Natural killer cell (primary cell): Measurements from ENCODE around the gene GPR55. TPM values are rescaled to one million over a fixed set of nuclear protein-coding genes. Genes with fewer than 3 reads are reported as not detected.

Source experiments
- ATAC-seq, 3 donors: fragments of 150-1000 bp in 2 of 3; fragments of 200-7000 bp in 1 of 3; cut with Tn5 transposase; 1 replicate in 1 of 3; 2 replicates in 2 of 3; pipeline ENCODE4 v1.10.0; 2021; ENCODE audit warnings: mild to moderate bottlenecking in 2 of 3, moderate library complexity in 2 of 3
- DNase-seq, 2 donors: peaks; one replicate each; pipeline versions ENCODE4 v3.0.0 to v3.0.0-alpha.2; 2013 to 2021; ENCODE audit warnings: mixed read lengths in 1 of 2
- H3K27ac ChIP-seq: one replicate; pipeline ENCODE4 v1.5.1; 2013; ENCODE audit warnings: mild to moderate bottlenecking, low read length
- H3K27me3 ChIP-seq: one replicate; pipeline ENCODE4 v1.6.1; 2013; ENCODE audit warnings: low read length; ENCODE audit not compliant: control insufficient read depth, insufficient read depth
- H3K36me3 ChIP-seq: one replicate; pipeline ENCODE4 v1.6.1; 2013; ENCODE audit warnings: low read length; ENCODE audit not compliant: control insufficient read depth, insufficient read depth
- H3K4me1 ChIP-seq: one replicate; pipeline ENCODE4 v1.6.1; 2013; ENCODE audit warnings: low read length; ENCODE audit not compliant: control insufficient read depth, insufficient read depth
- H3K4me3 ChIP-seq: one replicate; pipeline ENCODE4 v1.5.1; 2013; ENCODE audit warnings: low read length
- H3K9me3 ChIP-seq: one replicate; pipeline ENCODE4 v1.6.1; 2013; ENCODE audit warnings: low read length; ENCODE audit not compliant: control insufficient read depth, insufficient read depth
- H3K27ac Mint-ChIP-seq, 2 donors: one replicate each; pipeline ENCODE4 v1.8.0; 2022; ENCODE audit warnings: mild to moderate bottlenecking in 2 of 2, mixed read lengths in 2 of 2, moderate library complexity in 1 of 2
- H3K27me3 Mint-ChIP-seq, 2 donors: one replicate each; pipeline ENCODE4 v1.8.0; 2022; ENCODE audit warnings: low read depth in 2 of 2, mixed read lengths in 2 of 2
- H3K36me3 Mint-ChIP-seq: one replicate; pipeline ENCODE4 v1.8.0; 2022; ENCODE audit warnings: mixed read lengths
- H3K4me1 Mint-ChIP-seq, 2 donors: one replicate each; pipeline ENCODE4 v1.8.0; 2022; ENCODE audit warnings: mixed read lengths in 2 of 2
- H3K4me3 Mint-ChIP-seq: one replicate; pipeline ENCODE4 v1.8.0; 2022; ENCODE audit warnings: mild to moderate bottlenecking, moderate library complexity, mixed read lengths
- H3K9me3 Mint-ChIP-seq, 2 donors: one replicate each; pipeline ENCODE4 v1.8.0; 2022; ENCODE audit warnings: mixed read lengths in 2 of 2
- WGBS: methylation state at CpG from one replicate; pipeline ENCODE4 v1.1.7; 2013; ENCODE audit warnings: missing lambda C conversion rate; ENCODE audit not compliant: insufficient coverage; 5-methylcytosine and 5-hydroxymethylcytosine counted together
- intact Hi-C: fragments of 100-400 bp; cut with micrococcal nuclease; formaldehyde crosslinking; loops from one replicate; pipeline ENCODE4 v1.14.2; 2022
- total RNA-seq, 4 donors: library from RNA; stranded (reverse); fragments of 120-200 nt in 1 of 4; gene quantifications; one replicate each; pipeline versions ENCODE4 v1.2.3 to v1.2.4, GENCODE V29; 2013 to 2022
- TF ChIP-seq, protein P1 (sequence below): fragments of 200-600 bp; IDR thresholded peaks from one replicate; pipeline ENCODE4 v1.8.0; 2022; ENCODE audit warnings: antibody characterized with exemption

Gene GPR55
- total RNA-seq, 3 donors from 2014 or later (not counting 1 experiment from before 2014, with no cell fraction given): 0.09 to 1.1 (median 0.40) TPM

GRCh38 chr2:230864605-230865306 is 60.3 kb downstream of the GPR55 start, which contains the start of gene ITM2C:
Gene ITM2C (plus strand): TSS chr2:230864942. CDS start chr2:230865026, 84 bp downstream.
- H3K4me3 Mint-ChIP-seq: peak within 1 kb of the TSS; percentile 74
- no peaks in the 10 kb centered on the region for H3K36me3 Mint-ChIP-seq
- no peaks in the 10 kb centered on the region for H3K9me3 Mint-ChIP-seq
- Histone ChIP-seq H3K4me1 (peaks cover 50% of the 10 kb centered on the region), H3K27me3 (peaks cover 38% of the 10 kb centered on the region), H3K4me3 (peak within 1 kb of the TSS; percentile 49), H3K36me3 (no peaks in the 10 kb centered on the region), H3K27ac (peak within 1 kb of the TSS; percentile 21), H3K9me3 (no peaks in the 10 kb centered on the region)
- TF ChIP-seq, protein P1, sequence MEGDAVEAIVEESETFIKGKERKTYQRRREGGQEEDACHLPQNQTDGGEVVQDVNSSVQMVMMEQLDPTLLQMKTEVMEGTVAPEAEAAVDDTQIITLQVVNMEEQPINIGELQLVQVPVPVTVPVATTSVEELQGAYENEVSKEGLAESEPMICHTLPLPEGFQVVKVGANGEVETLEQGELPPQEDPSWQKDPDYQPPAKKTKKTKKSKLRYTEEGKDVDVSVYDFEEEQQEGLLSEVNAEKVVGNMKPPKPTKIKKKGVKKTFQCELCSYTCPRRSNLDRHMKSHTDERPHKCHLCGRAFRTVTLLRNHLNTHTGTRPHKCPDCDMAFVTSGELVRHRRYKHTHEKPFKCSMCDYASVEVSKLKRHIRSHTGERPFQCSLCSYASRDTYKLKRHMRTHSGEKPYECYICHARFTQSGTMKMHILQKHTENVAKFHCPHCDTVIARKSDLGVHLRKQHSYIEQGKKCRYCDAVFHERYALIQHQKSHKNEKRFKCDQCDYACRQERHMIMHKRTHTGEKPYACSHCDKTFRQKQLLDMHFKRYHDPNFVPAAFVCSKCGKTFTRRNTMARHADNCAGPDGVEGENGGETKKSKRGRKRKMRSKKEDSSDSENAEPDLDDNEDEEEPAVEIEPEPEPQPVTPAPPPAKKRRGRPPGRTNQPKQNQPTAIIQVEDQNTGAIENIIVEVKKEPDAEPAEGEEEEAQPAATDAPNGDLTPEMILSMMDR: peak; percentile 50
- WGBS: under 1% methylated on average over 76 of the region's 76 CpGs
- DNase-seq (peak; percentile 52 to 89), ATAC-seq (peak; percentile 74 to 78 (median 75))
- intact Hi-C loops: no loop called here
- peak within 1 kb of the TSS; percentile 15 to 77 for H3K27ac Mint-ChIP-seq
- peaks cover 39 to 43% of the 10 kb centered on the region in 2 donors for H3K27me3 Mint-ChIP-seq
- peaks cover 29 to 62% of the 10 kb centered on the region in 2 donors for H3K4me1 Mint-ChIP-seq

DNA sequence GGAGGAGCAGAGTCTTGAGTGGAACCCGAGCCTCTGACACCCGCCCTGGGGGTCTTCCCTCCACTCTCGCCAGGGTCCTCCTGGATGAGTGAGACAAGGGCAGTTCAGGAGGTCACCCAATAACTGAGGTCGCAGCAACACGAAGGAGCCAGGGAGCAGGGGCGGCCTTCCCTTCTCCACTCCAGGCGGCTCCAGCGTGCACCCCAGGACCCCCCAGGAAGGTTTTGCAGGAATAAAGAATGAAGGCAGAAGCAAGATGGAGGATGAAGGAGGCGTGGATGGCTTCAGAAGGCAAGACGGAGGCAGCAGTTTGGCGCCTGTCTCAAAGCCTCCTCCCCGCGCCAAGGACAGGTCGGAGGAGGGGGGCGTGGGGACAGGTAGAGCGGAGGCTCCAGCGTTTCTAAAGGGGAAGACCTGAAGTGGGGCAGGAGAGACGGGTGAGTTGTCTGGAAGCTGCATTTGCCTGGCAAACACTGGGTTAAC is 60.9 kb downstream of the GPR55 start:
- H3K36me3 ChIP-seq: no peaks in the 10 kb centered on the region
- H3K27ac ChIP-seq: no peak overlapping the region
- no peaks in the 10 kb centered on the region for H3K9me3 ChIP-seq
- Mint-ChIP-seq H3K36me3 (no peaks in the 10 kb centered on the region), H3K4me1 (peaks cover 29 to 62% of the 10 kb centered on the region in 2 donors), H3K27me3 (peaks cover 39 to 42% of the 10 kb centered on the region in 2 donors), H3K4me3 (peak overlapping the region; percentile 74), H3K9me3 (no peaks in the 10 kb centered on the region), H3K27ac (peak overlapping the region; percentile 15 to 77)
- DNase-seq: no peak
- peaks cover 43% of the 10 kb centered on the region for H3K27me3 ChIP-seq
- H3K4me1 ChIP-seq: peaks cover 50% of the 10 kb centered on the region
- intact Hi-C loops: no loop called here
- TF ChIP-seq, protein P1: no peak
- peak overlapping the region; percentile 42 for H3K4me3 ChIP-seq
- WGBS: 57% methylated on average over 16 of the region's 18 CpGs
- no peak for ATAC-seq

GRCh38 chr2:230863442-230864121 is 61.5 kb downstream of the GPR55 start:
- Mint-ChIP-seq H3K4me1 (peaks cover 29 to 60% of the 10 kb centered on the region in 2 donors), H3K36me3 (no peaks in the 10 kb centered on the region)
- no peak overlapping the region for H3K4me3 ChIP-seq

More at GRCh38 chr2:230863442-230864121, 61.5 kb downstream of the GPR55 start:
- DNase-seq (no peak), ATAC-seq (no peak)
- H3K27me3 Mint-ChIP-seq: peaks cover 37 to 38% of the 10 kb centered on the region in 2 donors
- no peak overlapping the region for H3K27ac ChIP-seq
- peaks cover 46% of the 10 kb centered on the region for H3K27me3 ChIP-seq
- intact Hi-C loops: no loop called here
- H3K36me3 ChIP-seq: no peaks in the 10 kb centered on the region
- 89% methylated on average over 13 of the region's 13 CpGs for WGBS
- H3K9me3 ChIP-seq: no peaks in the 10 kb centered on the region
- TF ChIP-seq, protein P1: no peak
- H3K9me3 Mint-ChIP-seq: no peaks in the 10 kb centered on the region
- H3K27ac Mint-ChIP-seq: peak overlapping the region; percentile 15 to 77
- peaks cover 50% of the 10 kb centered on the region for H3K4me1 ChIP-seq
- peak overlapping the region; percentile 74 for H3K4me3 Mint-ChIP-seq
